ENCODE results near the gene ADPRHL1.
"Not testable (repeated sequence)": the region's sequence is repeated elsewhere in the genome, so short reads cannot be mapped to it uniquely, and the experiment has no call there.

The ADPRHL1 gene

GRCh38 chr13:113369881-113370280, 83.4 kb downstream of the ADPRHL1 start:
- DNase-seq (ENCODE audit: low spot score), result no peak

- no peak for DNase-seq (ENCODE audit: low spot score)
These were observed 84.1 kb downstream of the ADPRHL1 start for GRCh38 chr13:113369189-113369588.

GRCh38 chr13:113368353-113368752, 84.9 kb downstream of the ADPRHL1 start:
- not testable (repeated sequence) for DNase-seq (ENCODE audit: low spot score)

GRCh38 chr13:113367771-113368170, 85.5 kb downstream of the ADPRHL1 start:
- no peak for DNase-seq (ENCODE audit: low spot score)

GRCh38 chr13:113367020-113367560, 86.2 kb downstream of the ADPRHL1 start:
- DNase-seq (ENCODE audit: low spot score), result no peak

GRCh38 chr13:113365971-113366588, 87.2 kb downstream of the ADPRHL1 start:
- no peak for DNase-seq (ENCODE audit: low spot score)

GRCh38 chr13:113365583-113365970, 87.7 kb downstream of the ADPRHL1 start:
- no peak for DNase-seq (ENCODE audit: low spot score)

- no peak for DNase-seq (ENCODE audit: low spot score)
These were observed 88.2 kb downstream of the ADPRHL1 start for GRCh38 chr13:113364901-113365582.

GRCh38 chr13:113364311-113364889, 88.9 kb downstream of the ADPRHL1 start:
- peak; percentile 31 for DNase-seq (ENCODE audit: low spot score)

- no peak for DNase-seq (ENCODE audit: low spot score)
These were observed 91.9 kb downstream of the ADPRHL1 start for GRCh38 chr13:113361406-113361805.

GRCh38 chr13:113360446-113360845, 92.8 kb downstream of the ADPRHL1 start:
- no peak for DNase-seq (ENCODE audit: low spot score)

GRCh38 chr13:113359571-113359970, 93.7 kb downstream of the ADPRHL1 start:
- no peak for DNase-seq (ENCODE audit: low spot score)

GRCh38 chr13:113358653-113359190, 94.6 kb downstream of the ADPRHL1 start:
- DNase-seq (ENCODE audit: low spot score), result no peak

- DNase-seq (ENCODE audit: low spot score), result peak; percentile 72
These were observed 95.8 kb downstream of the ADPRHL1 start for GRCh38 chr13:113357529-113357928.

GRCh38 chr13:113356596-113356995, 96.7 kb downstream of the ADPRHL1 start:
- DNase-seq (ENCODE audit: low spot score), result no peak

GRCh38 chr13:113355621-113356020, 97.7 kb downstream of the ADPRHL1 start:
- DNase-seq (ENCODE audit: low spot score), result no peak

GRCh38 chr13:113354831-113355610, 98.3 kb downstream of the ADPRHL1 start:
- no peak for DNase-seq (ENCODE audit: low spot score)

GRCh38 chr13:113353254-113353653, 100.0 kb downstream of the ADPRHL1 start:
- no peak for DNase-seq (ENCODE audit: low spot score)

GRCh38 chr13:113351514-113352026, 101.7 kb downstream of the ADPRHL1 start:
- DNase-seq (ENCODE audit: low spot score), result no peak

GRCh38 chr13:113350938-113351335, 102.4 kb downstream of the ADPRHL1 start:
- no peak for DNase-seq (ENCODE audit: low spot score)

GRCh38 chr13:113350065-113350937, 103.0 kb downstream of the ADPRHL1 start:
- no peak for DNase-seq (ENCODE audit: low spot score)
